Dedifferentiated amniotic fluid mesenchymal stem cell (primary cell): ENCODE data around the gene RECK.
"Not testable (repeated sequence)": the region's sequence is repeated elsewhere in the genome, so short reads cannot be mapped to it uniquely, and the experiment has no call there.

Experiments
- DNase-seq: peaks from one replicate; pipeline ENCODE4 v3.0.0-alpha.2; 2016; ENCODE audit errors: extremely low spot score

The RECK gene

GRCh38 chr9:36154331-36154952 lies 117.7 kb downstream of the RECK start:
- DNase-seq: no peak

- no peak for DNase-seq
Measured at GRCh38 chr9:36156116-36156515, 119.4 kb downstream of the RECK start.

- DNase-seq: no peak
Measured at GRCh38 chr9:36158122-36158521, 121.4 kb downstream of the RECK start.

GRCh38 chr9:36158917-36159316 lies 122.2 kb downstream of the RECK start:
- DNase-seq: no peak

- not testable (repeated sequence) for DNase-seq
Measured at GRCh38 chr9:36159509-36159908, 122.8 kb downstream of the RECK start.

GRCh38 chr9:36160126-36160525 lies 123.4 kb downstream of the RECK start:
- DNase-seq: not testable (repeated sequence)

GRCh38 chr9:36161187-36161586 lies 124.5 kb downstream of the RECK start:
- no peak for DNase-seq

- DNase-seq: no peak
Measured at GRCh38 chr9:36162211-36162738, 125.6 kb downstream of the RECK start.

GRCh38 chr9:36163049-36163785 lies 126.5 kb downstream of the RECK start:
- no peak for DNase-seq

GRCh38 chr9:36163786-36164170 lies 127.1 kb downstream of the RECK start:
- DNase-seq: no peak

- DNase-seq: no peak
Measured at GRCh38 chr9:36164372-36164771, 127.7 kb downstream of the RECK start.

- no peak for DNase-seq
Measured at GRCh38 chr9:36164989-36165388, 128.3 kb downstream of the RECK start.

- DNase-seq: peak; percentile 62
Measured at GRCh38 chr9:36165826-36166167, 129.1 kb downstream of the RECK start.

GRCh38 chr9:36166168-36166927 lies 129.6 kb downstream of the RECK start:
- DNase-seq: peak; percentile 69

- no peak for DNase-seq
Measured at GRCh38 chr9:36169166-36169565, 132.5 kb downstream of the RECK start, which contains the start of gene CCIN. Gene CCIN, plus strand, starts transcription at chr9:36169388. Its CDS starts 115 bp downstream, at chr9:36169503.

GRCh38 chr9:36169708-36170107 lies 133.0 kb downstream of the RECK start:
- DNase-seq: no peak

- no peak for DNase-seq
Measured at GRCh38 chr9:36170531-36170930, 133.8 kb downstream of the RECK start.

GRCh38 chr9:36173861-36174260 lies 137.1 kb downstream of the RECK start:
- DNase-seq: no peak
